Stimulated activated CD8-positive, alpha-beta memory T cell treated with anti-CD3 and anti-CD28 coated beads, Interleukin-12 subunit alpha, Interleukin-12 subunit beta, amount 100 ng/mL, for 1 hour (primary cell): ENCODE measurements around the gene ZNF322.
"Not testable (repeated sequence)": the region's sequence is repeated elsewhere in the genome, so short reads cannot be mapped to it uniquely, and the experiment has no call there.

Experiments used
- DNase-seq: peaks from one replicate; pipeline ENCODE4 v3.0.0-alpha.2; 2020; ENCODE audit warnings: low read depth

ZNF322 gene

GRCh38 chr6:26659042-26659999 is at the start of gene ZNF322:
Gene ZNF322, minus strand, starts transcription at chr6:26659746. Its CDS starts 21,193 bp downstream, at chr6:26638553.
- peak; percentile 77 for DNase-seq

- not testable (repeated sequence) for DNase-seq
Observed at GRCh38 chr6:26705780-26706179, 46.2 kb upstream of the ZNF322 start.

- not testable (repeated sequence) for DNase-seq
Observed at GRCh38 chr6:26705352-26705751, 45.8 kb upstream of the ZNF322 start.

- DNase-seq: not testable (repeated sequence)
Observed at GRCh38 chr6:26701023-26701747, 41.6 kb upstream of the ZNF322 start.

- not testable (repeated sequence) for DNase-seq
Observed at GRCh38 chr6:26697496-26697895, 38.0 kb upstream of the ZNF322 start.

- not testable (repeated sequence) for DNase-seq
Observed at GRCh38 chr6:26689324-26689947, 29.9 kb upstream of the ZNF322 start.

GRCh38 chr6:26682435-26683042 is 23.0 kb upstream of the ZNF322 start:
- not testable (repeated sequence) for DNase-seq

GRCh38 chr6:26673287-26673686 is 13.7 kb upstream of the ZNF322 start:
- not testable (repeated sequence) for DNase-seq

- DNase-seq: not testable (repeated sequence)
Observed at GRCh38 chr6:26670558-26670957, 11.0 kb upstream of the ZNF322 start.

GRCh38 chr6:26670003-26670402 is 10.5 kb upstream of the ZNF322 start:
- not testable (repeated sequence) for DNase-seq

- DNase-seq: peak; percentile 1
Observed at GRCh38 chr6:26660000-26660361, 435 bp upstream of the ZNF322 start.

GRCh38 chr6:26657256-26657655 is 2.3 kb downstream of the ZNF322 start:
- no peak for DNase-seq

GRCh38 chr6:26653007-26653406 is 6.5 kb downstream of the ZNF322 start:
- DNase-seq: no peak

GRCh38 chr6:26651133-26651781 is 8.3 kb downstream of the ZNF322 start:
- no peak for DNase-seq

- DNase-seq: no peak
Observed at GRCh38 chr6:26646074-26646473, 13.5 kb downstream of the ZNF322 start.

- DNase-seq: no peak
Observed at GRCh38 chr6:26640806-26641205, 18.7 kb downstream of the ZNF322 start.

- DNase-seq: no peak
Observed at GRCh38 chr6:26629359-26629758, 30.2 kb downstream of the ZNF322 start.

GRCh38 chr6:26627843-26628242 is 31.7 kb downstream of the ZNF322 start:
- no peak for DNase-seq

- DNase-seq: no peak
Observed at GRCh38 chr6:26624557-26624956, 35.0 kb downstream of the ZNF322 start.

- no peak for DNase-seq
Observed at GRCh38 chr6:26623339-26623859, 36.1 kb downstream of the ZNF322 start.
